Measurements from ENCODE around the gene ZNF724.

ZNF724 gene

GRCh38 chr19:23241419-23241818, 8.8 kb downstream of the ZNF724 start:
- DNase-seq (ENCODE audit: low spot score) = no peak

- DNase-seq (ENCODE audit: low spot score) = no peak
Measured at GRCh38 chr19:23222998-23223652, 27.1 kb downstream of the ZNF724 start.

- no peak for DNase-seq (ENCODE audit: low spot score)
Measured at GRCh38 chr19:23203841-23204344, 46.3 kb downstream of the ZNF724 start.

GRCh38 chr19:23190341-23190740, 59.9 kb downstream of the ZNF724 start:
- DNase-seq (ENCODE audit: low spot score) = no peak

- DNase-seq (ENCODE audit: low spot score) = no peak
Measured at GRCh38 chr19:23183251-23183650, 66.9 kb downstream of the ZNF724 start.
